Esophagus squamous epithelium (tissue), 4 donors: ENCODE results near the gene PIGX.

Experiments
- POLR2A ChIP-seq, 4 donors: fragments of 450-650 bp; IDR thresholded peaks; one replicate each; pipeline ENCODE4 v1.6.1; 2017; ENCODE audit warnings: antibody characterized with exemption in 4 of 4, mild to moderate bottlenecking in 4 of 4, moderate library complexity in 3 of 4
- TF ChIP-seq, protein P1 (sequence below), 6 experiments: fragments of 450-650 bp in 4 of 6; fragments of 200-600 bp in 2 of 6; sonication (generic) in 2 of 6; IDR thresholded peaks; one replicate each; pipeline ENCODE4 v1.5.1; 2016 to 2019; ENCODE audit warnings: antibody characterized with exemption in 6 of 6, mild to moderate bottlenecking in 4 of 6, moderate library complexity in 4 of 6

DNA sequence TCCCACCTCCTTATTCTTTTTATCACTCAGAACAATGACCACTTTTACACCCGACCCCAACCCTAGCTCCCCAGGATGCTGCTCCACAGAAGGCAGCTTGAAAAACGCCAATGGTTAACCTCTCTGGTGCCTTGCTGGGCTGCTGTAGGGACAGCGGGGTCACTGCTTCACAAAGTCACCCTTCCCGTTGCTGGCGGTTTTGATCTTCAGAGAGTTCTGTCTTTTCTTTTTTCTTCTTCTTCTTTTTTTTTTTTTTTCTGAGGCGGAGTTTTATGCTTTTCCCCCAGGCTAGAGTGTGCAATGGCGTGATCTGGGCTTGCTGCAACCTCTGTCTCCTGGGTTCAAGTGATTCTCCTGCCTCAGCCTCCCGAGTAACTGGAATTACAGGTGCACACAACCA, 20.8 kb upstream of the PIGX start:
- TF ChIP-seq, protein P1, sequence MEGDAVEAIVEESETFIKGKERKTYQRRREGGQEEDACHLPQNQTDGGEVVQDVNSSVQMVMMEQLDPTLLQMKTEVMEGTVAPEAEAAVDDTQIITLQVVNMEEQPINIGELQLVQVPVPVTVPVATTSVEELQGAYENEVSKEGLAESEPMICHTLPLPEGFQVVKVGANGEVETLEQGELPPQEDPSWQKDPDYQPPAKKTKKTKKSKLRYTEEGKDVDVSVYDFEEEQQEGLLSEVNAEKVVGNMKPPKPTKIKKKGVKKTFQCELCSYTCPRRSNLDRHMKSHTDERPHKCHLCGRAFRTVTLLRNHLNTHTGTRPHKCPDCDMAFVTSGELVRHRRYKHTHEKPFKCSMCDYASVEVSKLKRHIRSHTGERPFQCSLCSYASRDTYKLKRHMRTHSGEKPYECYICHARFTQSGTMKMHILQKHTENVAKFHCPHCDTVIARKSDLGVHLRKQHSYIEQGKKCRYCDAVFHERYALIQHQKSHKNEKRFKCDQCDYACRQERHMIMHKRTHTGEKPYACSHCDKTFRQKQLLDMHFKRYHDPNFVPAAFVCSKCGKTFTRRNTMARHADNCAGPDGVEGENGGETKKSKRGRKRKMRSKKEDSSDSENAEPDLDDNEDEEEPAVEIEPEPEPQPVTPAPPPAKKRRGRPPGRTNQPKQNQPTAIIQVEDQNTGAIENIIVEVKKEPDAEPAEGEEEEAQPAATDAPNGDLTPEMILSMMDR (IDR thresholded peaks at IDR 0.05) = no peak
- no peak for TF ChIP-seq POLR2A (IDR thresholded peaks at IDR 0.05)
